ENCODE results near the gene C22orf31. TPM values are rescaled to one million over a fixed set of nuclear protein-coding genes. Genes with fewer than 3 reads are reported as not detected.

Gene C22orf31
- total and polyA plus RNA-seq, 2 donors (not counting 3 experiments of a cell fraction or from before 2014, with no cell fraction given) = not detected

DNA sequence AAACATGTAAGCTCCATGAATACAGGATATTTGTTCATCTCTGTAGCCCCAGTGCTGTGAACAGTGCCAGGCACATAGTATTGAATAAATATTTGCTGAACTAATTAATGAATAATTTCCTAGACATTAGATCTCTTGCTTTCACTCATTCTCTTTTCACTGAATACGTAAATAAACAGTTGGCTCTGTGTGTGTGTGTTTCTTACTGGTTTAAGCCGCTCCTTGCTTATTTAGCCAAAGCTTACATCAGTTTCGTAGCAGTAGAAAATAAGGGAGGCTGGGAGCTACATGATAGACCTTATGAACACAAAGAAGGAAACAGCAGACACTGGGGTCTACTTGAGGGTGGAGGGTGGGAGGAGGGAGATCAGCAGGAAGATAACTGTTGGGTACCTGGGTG is 28.4 kb upstream of the C22orf31 start:
- dilution Hi-C loops (cut with MboI; ENCODE audit: extremely low pct_ligation_motif_present, low sequenced_read_pairs) (no loop called here), intact Hi-C loops (cut with micrococcal nuclease) (no loop called here)
- Histone ChIP-seq H3K9me3 (replicated peaks; ENCODE audit: control insufficient read depth, insufficient read depth, low read length) (no peaks in the 10 kb centered on the region), H3K4me3 (replicated peaks in 1 of 3; ENCODE audit: insufficient read depth in 1 of 3, low read depth in 1 of 3, low read length in 3 of 3) (no peak overlapping the region), H3K4me1 (ENCODE audit: control insufficient read depth, extremely low read depth, insufficient read depth, low read length) (no peaks in the 10 kb centered on the region), H3K79me2 (ENCODE audit: control insufficient read depth, insufficient read depth, low read length) (no peaks in the 10 kb centered on the region), H3K9ac (replicated peaks; ENCODE audit: extremely low read depth, insufficient read depth, low read length) (no peak overlapping the region), H3K27ac (ENCODE audit: insufficient read depth, low read depth, low read length) (no peak overlapping the region), H3K9me1 (replicated peaks; ENCODE audit: control insufficient read depth, extremely low read depth, insufficient read depth, low read length) (no peaks in the 10 kb centered on the region), H3K4me2 (ENCODE audit: insufficient read depth, low read length) (no peak overlapping the region), H3K27me3 (ENCODE audit: control insufficient read depth in 2 of 2, insufficient read depth in 2 of 2, low read length in 2 of 2) (peaks cover 10 to 17% of the 10 kb centered on the region in 2 experiments), H2AFZ (ENCODE audit: low read depth, low read length) (no peak overlapping the region), H4K20me1 (replicated peaks; ENCODE audit: control insufficient read depth, extremely low read depth, insufficient read depth, low read length) (no peaks in the 10 kb centered on the region), H3K36me3 (ENCODE audit: control insufficient read depth in 2 of 2, extremely low read depth in 1 of 2, insufficient read depth in 2 of 2, low read length in 2 of 2) (no peaks in the 10 kb centered on the region)
- DNase-seq (ENCODE audit: low read depth, low spot score) = no peak
- TF ChIP-seq JUN (IDR thresholded peaks at IDR 0.05; ENCODE audit: borderline replicate concordance, insufficient read depth, insufficient read length, low read depth) = no peak
- TF ChIP-seq POLR2A (IDR thresholded peaks at IDR 0.05; ENCODE audit: low read depth, low read length) = no peak
- TF ChIP-seq FOS (IDR thresholded peaks at IDR 0.05; ENCODE audit: borderline replicate concordance, insufficient read depth, low read length) = no peak
- no peak for TF ChIP-seq POLR2AphosphoS5 (IDR thresholded peaks at IDR 0.05; ENCODE audit: insufficient read depth, low read depth, low read length)
- TF ChIP-seq MYC (IDR thresholded peaks at IDR 0.05; ENCODE audit: low read depth, low read length) = no peak
- ChIA-PET CTCF (no interaction called here), POLR2A (no interaction called here)
- no peak for FAIRE-seq
- no TSS peak for BruUV-seq (replicated peaks)

DNA sequence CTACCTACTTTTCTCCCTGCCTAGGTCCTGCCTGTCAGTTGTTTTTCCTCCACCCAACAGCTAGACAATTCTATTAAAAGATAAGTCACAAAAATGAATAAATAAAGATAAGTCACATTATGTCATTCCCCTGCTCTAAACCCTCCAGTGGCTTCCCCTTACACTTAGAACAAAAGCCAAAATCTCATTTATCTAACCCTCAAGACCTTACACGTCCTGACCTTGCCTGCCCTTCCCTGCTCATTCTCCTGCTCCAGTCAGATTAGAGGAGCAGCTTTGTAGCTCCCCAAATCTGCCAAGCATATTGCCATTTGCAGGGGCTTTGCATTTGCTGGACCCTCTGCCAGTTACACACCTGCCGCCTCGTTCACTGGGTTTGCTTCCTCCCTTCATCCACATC is 27.9 kb upstream of the C22orf31 start:
- Histone ChIP-seq H2AFZ (ENCODE audit: low read depth, low read length) (no peak overlapping the region), H3K79me2 (ENCODE audit: control insufficient read depth, insufficient read depth, low read length) (no peaks in the 10 kb centered on the region), H3K9ac (replicated peaks; ENCODE audit: extremely low read depth, insufficient read depth, low read length) (no peak overlapping the region), H3K36me3 (ENCODE audit: control insufficient read depth in 2 of 2, extremely low read depth in 1 of 2, insufficient read depth in 2 of 2, low read length in 2 of 2) (no peaks in the 10 kb centered on the region), H3K9me3 (replicated peaks; ENCODE audit: control insufficient read depth, insufficient read depth, low read length) (no peaks in the 10 kb centered on the region), H3K4me3 (replicated peaks in 1 of 3; ENCODE audit: insufficient read depth in 1 of 3, low read depth in 1 of 3, low read length in 3 of 3) (no peak overlapping the region), H3K27me3 (ENCODE audit: control insufficient read depth in 2 of 2, insufficient read depth in 2 of 2, low read length in 2 of 2) (peaks cover 10 to 17% of the 10 kb centered on the region in 2 experiments), H3K27ac (ENCODE audit: insufficient read depth, low read depth, low read length) (no peak overlapping the region), H3K4me1 (ENCODE audit: control insufficient read depth, extremely low read depth, insufficient read depth, low read length) (no peaks in the 10 kb centered on the region), H3K4me2 (ENCODE audit: insufficient read depth, low read length) (no peak overlapping the region), H3K9me1 (replicated peaks; ENCODE audit: control insufficient read depth, extremely low read depth, insufficient read depth, low read length) (no peaks in the 10 kb centered on the region), H4K20me1 (replicated peaks; ENCODE audit: control insufficient read depth, extremely low read depth, insufficient read depth, low read length) (no peaks in the 10 kb centered on the region)
- FAIRE-seq = no peak
- TF ChIP-seq POLR2AphosphoS5 (IDR thresholded peaks at IDR 0.05; ENCODE audit: insufficient read depth, low read depth, low read length) (no peak), JUN (IDR thresholded peaks at IDR 0.05; ENCODE audit: borderline replicate concordance, insufficient read depth, insufficient read length, low read depth) (no peak), CTCF (IDR thresholded peaks at IDR 0.05; ENCODE audit: extremely low read depth in 1 of 2, insufficient read depth in 1 of 2, low read depth in 1 of 2, low read length in 2 of 2) (no peak), GATA2 (IDR thresholded peaks at IDR 0.05; ENCODE audit: insufficient read depth, insufficient read length, low read depth, low read length) (no peak), EZH2 (IDR thresholded peaks at IDR 0.05; ENCODE audit: borderline replicate concordance, low read depth, low read length, severe bottlenecking) (no peak), MYC (IDR thresholded peaks at IDR 0.05; ENCODE audit: low read depth, low read length) (no peak), POLR2A (IDR thresholded peaks at IDR 0.05; ENCODE audit: low read depth, low read length) (no peak), FOS (IDR thresholded peaks at IDR 0.05; ENCODE audit: borderline replicate concordance, insufficient read depth, low read length) (no peak)
- TF ChIP-seq, protein P1, sequence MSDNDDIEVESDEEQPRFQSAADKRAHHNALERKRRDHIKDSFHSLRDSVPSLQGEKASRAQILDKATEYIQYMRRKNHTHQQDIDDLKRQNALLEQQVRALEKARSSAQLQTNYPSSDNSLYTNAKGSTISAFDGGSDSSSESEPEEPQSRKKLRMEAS (IDR thresholded peaks at IDR 0.05; ENCODE audit: insufficient read depth, insufficient read length) = no peak
- intact Hi-C loops (cut with micrococcal nuclease) = no loop called here
- dilution Hi-C loops (cut with MboI; ENCODE audit: extremely low pct_ligation_motif_present, low sequenced_read_pairs) = no loop called here
- CTCF ChIA-PET = no interaction called here
- POLR2A ChIA-PET = no interaction called here
- BruUV-seq (replicated peaks) = no TSS peak
- DNase-seq (ENCODE audit: low read depth, low spot score) = no peak
